NCI-H2171 treated with DMSO at 0.1 percent for 48 hours (cell line): Measurements from ENCODE around the gene RAB22A.

Experiments
- DNase-seq: peaks from one replicate; lab custom pipeline; 2025; lab: John Stamatoyannopoulos, UW

The RAB22A gene

DNA sequence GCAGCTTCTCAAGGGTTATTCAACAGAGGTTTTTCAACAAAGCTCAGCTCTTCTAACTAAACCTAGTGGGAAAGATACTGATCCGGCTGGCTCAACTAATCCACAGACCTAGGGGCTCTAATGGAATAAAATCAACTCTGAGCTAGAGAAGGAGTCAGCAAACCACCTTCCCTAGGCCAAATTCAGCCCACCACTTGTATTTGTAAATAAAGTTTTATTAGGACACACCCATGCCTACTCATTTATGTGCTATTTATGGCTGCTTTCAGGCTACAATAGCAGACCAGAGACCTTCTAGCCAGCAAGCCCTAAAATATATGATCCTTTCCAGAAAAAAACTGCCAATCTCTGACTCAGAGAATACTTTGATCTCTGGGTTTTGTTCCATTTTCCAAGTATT lies 6.0 kb upstream of the RAB22A start:
- DNase-seq = no peak

DNA sequence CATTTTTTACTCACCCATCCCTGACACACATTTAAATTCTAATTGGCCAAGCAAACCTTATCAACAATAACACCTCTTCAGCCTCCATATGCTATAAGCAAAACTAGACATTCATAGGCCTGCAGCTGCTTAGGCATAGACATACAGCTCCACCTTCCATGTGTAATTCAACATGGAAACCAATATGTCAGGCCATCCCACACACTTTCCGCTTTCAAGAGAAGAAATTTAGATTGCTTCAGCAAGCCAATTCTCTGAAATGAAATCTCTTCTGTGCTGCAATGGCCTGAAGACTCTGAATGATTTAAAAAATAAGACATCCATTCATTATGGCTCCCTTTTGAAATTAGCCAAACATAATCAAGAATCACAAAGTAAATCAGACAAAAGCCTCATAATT lies 4.5 kb upstream of the RAB22A start:
- DNase-seq = no peak

DNA sequence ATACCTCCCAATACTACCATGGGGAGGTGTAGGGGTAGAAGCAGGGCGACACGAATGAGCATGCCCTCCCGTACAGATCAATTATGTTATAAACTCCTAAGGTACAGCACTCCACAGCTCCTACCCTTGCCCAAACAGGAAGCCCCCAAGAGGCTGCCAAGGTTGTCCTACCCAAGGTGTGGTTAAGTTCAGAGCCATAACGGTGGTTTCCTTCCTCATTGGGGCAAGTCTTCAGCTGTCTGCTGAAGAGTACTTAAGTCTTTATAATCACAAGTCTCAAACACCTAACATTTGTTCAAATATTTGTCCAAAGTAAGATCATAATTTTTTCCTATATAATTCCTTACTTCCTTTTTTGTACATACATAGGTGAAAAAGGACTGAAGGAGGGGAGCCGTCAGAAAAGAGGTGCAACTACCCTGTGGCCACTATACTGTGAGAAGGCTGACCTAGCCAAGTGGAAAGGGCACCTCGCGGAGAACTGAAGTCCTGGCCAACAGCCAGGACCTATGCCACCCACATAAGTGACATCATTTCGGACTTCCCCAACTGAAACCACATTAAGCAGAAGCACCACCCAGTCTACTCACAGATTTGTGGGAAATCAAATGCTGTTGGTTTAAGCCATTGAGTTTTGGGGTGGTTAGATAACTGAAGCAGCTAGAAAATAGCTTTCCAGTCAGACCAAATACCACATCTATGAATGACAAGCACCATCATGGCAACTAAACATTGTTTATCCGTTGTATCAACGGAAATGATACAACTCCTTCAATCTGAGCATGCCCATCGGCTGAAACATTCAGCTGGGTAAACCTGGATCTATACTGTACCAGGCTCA lies 2.9 kb upstream of the RAB22A start:
- no peak for DNase-seq

DNA sequence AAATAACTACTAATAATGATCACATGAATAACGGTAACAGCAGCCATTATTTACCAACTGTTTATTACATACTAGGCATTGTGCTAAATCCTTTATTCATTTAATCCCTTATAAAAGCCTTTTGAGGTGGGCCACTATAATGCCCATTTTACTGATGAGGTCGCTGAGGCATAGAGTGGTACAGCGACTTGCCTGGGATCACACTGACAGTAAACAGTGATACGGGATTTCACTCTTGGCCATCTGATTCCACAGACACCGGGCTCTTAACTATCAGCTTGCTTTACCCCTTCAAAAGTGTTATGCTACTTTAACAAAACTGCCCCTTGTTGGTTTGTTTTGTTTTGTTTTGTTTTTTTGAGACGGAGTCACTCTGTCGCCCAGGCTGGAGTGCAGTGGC lies 2.2 kb upstream of the RAB22A start:
- DNase-seq = no peak

DNA sequence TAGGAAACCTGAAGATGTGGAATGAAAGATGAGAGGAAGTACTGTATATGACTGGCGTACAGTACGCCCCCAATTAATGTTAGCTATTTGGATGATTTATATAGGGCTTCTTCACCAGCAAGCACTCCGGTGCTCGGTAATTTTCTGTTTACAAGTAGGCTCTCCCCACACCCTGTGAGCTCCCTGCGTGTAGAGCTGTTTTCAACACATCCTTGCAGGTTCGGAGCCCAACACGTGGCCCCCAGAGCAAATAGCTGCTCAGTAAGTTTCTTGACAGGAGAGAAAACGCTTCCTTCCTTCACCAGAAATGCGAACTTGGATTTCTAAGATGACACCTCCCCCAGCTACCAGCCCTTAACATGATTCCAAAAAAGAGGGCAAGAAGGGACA lies 1.2 kb upstream of the RAB22A start:
- DNase-seq = no peak

DNA sequence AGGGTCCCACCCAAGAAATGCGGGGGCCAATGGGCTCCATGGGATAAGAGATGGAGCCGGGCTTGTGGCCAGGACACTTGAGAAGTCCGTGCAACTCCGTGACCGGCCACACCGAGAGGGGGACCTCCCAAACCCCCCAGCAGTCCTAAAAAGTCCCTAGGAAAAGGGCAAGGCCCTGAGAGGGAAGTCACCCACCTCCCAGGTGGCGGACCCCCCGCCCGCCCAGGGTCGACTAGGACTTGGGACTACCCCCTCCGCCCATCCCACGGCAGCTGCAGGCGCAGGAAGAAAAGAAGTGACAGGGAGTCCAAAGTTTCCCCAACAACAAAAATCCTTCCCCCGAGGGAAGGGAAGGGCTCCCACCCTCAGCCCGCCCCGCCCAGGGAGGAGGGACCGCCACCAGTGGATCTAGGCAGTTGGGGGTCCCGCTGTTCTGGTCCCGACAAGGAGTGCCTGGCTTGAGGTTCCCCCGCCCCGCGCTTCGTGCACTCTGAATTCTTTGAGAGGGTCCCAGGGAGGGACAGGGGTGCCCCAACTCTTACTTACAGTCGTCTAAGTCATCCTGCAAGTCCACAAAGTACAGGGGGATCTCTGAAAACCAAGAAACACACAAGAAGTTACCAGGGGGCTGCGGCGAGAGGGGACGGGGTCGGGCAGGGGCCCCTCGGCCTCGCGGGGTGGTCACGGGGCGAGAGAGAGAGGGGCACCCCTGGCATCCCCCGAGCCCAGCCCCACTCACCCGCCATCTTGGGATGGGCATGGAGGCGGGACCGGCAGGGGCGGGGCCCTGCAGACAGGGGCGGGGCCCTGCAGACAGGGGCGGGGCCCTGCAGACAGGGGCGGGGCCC lies 611 bp upstream of the RAB22A start:
- DNase-seq = no peak

DNA sequence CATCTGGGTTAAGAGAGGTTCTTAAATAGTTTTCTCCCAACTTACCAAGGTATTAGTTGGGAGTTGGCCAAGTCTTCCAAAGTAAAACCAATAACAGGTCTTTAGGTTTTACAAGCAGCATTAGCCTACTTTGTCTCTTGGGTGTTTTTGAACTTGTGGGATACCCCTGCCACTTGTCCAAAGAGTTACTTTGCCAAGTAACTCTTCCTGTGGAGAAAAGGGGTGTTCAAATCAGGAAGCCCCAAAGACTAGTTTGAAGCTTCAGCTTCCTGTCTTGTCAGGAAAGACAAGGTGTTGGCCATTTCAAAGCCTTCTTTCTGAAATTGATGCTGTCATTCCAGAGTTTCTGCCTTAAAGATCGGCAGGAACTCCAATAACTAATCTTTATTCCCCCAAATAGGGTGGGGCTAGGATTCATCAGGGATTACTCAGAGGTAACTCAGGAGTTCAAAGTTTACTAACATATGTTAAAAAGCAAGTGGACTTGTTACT lies 822 bp downstream of the RAB22A start:
- DNase-seq = no peak

DNA sequence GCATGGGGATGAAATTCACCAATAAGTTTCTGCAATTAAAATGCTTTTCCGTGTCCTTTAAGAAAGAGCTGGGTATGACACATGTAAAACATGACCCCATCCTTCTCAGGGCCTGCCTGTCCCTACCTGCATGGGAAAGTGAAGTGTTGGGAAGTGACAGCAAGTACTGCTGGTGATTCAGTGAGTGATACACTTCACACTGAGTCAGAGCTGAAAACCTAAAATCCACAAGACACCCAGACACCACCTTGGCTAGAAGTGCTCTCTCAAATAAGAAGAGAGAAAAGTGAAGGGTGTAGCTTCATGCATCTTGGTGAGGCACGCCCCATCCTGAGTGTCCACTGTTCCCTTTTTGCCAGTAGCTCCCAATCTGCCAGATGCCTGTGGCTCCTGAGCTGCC lies 3.3 kb downstream of the RAB22A start:
- DNase-seq = no peak

DNA sequence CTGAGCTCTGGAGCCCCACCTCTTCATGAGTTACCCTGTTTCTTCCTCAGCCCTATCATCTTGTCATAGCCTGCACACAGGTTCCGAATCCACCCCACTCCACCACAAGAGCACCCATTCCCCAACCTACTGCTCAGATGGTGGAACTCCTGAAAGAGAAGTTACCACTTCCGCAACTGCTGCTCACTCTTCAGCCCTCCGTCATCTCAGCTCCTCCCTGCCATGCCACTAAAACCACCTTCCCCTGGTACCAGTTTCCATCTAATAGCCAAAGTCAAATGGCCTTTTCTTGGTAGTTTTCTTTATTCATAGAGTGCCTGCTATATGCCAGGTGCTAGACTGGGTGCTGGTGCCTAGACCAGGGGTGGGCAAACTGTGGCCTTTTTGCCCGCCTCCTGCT lies 3.9 kb downstream of the RAB22A start:
- no peak for DNase-seq

DNA sequence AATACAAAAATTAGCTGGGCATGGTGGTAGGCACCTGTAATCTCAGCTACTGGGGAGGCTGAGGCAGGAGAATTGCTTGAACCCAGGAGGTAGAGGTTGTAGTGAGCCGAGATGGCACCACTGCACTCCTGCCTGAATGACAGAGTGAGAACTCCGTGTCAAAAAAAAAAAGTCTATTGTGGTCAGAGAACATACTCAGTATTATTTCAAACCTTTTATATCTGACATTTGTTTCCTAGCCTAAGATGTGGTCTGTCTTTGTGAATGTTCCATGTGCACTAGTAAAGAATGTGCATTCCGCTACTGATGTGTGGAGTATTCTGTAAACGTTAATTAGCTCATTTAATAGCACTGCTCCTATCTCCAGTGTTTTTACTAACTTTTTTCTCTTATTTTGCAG lies 11.7 kb downstream of the RAB22A start:
- no peak for DNase-seq

DNA sequence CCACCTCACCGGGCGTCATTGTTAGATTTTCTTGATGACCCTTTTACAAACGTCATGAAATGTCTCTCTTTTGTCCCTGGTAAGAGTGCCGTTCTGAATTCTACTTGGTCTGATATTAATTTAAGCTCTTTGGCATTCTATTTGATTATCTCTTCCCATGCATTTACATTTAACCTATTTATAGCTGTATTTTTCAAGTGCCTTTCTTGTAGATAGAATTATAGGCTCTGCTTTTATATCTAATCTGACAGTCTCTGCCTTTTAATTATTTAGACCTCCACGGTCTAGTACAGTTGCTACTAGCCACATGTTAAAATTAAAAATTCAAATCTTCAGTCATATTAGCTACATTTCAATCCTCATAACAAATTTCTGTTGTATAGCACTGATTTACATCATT lies 12.6 kb downstream of the RAB22A start:
- no peak for DNase-seq

DNA sequence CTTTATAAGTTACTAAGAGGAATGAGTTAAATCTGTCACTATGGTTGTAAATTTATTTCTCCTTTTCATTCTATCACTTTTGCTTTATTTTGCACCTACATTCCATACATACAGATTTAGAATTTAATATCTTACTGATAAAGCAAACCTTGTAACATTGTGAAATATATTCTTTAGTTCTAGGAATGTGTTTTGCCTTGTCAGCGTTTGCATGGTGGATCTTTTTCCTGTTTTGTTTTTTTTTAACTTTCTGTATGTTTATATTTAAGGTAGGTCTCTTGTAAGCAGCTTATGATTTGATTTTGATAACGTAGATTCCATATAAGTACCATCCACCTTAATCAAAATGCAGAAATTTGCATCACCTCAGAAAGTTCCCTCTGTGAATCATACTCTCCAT lies 16.4 kb downstream of the RAB22A start:
- no peak for DNase-seq

DNA sequence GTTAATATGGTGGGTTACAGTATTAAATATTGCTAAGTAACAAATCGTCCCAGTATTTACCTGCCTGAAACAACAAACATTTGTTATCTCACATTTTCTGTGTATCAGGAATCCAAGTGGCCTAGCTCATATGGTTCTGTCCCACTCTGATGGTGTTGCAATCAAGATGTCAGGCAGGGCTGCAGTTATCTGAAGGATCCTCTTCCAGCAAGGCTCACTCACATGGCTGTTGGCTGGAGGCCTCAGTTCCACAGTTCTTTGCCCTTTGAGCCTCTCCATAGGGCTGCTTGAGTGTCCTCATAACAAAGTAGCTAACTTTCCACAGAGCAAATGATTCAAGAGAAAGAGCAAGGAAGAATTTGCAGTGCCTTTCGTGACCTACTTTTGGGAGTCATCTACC lies 17.7 kb downstream of the RAB22A start:
- no peak for DNase-seq

DNA sequence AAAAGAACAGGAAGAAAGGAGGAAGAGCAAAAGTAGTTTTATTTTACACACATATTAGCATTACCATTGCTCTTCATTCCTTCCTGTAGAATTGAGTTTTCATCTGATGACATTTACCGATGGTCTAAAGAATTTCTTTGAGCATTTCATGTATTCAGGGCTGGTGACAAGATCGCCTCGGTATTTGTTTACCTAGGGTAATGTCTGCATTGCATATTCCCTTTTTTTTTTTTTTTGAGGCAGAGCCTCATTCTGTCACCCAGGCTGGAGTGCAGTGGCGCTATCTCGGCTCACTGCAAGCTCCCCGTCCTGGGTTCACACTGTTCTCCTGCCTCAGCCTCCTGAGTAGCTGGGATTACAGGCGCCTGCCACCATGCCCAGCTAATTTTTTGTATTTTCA lies 19.3 kb downstream of the RAB22A start:
- no peak for DNase-seq

DNA sequence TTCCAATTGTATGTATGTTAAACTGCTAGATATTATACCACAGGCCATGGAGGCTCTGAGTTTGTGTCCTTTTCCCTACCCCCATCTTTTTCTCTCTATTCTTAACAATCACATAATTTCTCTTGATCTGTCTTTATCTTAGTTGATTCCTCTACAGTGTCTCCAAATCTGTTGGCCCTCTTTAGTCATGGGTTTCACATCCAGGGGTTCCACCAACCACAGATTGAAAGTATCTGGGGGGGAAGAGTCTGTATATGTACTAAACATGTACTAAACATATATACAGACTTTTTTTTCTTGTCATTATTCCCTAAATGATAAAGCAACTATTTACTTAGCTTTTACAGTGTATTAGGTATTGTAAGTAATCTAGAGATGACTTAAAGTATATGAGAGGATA lies 20.2 kb downstream of the RAB22A start:
- DNase-seq = no peak

DNA sequence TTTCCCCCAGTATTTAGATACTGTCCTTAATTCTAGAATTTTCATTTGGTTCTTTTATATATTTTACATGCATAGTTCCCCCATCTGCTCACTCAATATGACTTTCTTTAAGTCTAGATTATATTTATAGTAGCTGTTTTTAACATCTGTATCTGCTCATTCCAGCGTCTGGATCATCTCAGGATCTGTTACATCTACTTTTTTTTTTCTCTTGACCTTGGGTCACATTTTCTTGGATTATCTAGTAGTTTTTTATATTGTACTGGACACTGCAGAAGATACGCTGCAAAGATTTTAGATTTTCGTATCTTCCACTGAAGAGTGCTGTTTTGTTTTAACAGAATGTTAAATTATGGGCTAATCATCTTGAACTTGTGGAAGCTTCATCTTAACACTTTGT lies 20.7 kb downstream of the RAB22A start:
- no peak for DNase-seq

DNA sequence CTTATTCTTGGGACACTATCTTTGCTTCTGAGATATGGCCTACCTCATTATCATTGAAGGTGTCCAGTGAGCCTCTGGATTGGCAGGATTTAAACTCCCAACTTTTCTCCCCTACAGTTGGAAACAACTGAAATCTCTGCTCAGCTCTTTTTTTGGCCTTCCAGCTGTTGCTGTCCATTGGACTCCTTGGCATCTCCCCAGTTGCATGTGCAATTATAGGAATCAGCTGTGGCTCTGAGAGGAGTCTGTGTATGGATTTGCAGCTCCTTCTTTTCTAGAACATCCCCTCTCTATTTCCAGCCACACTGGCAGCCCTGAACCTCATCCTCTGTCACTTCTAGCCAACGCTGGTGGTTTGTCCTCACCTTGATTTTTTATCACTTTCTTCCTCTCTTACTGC lies 21.2 kb downstream of the RAB22A start:
- no peak for DNase-seq

DNA sequence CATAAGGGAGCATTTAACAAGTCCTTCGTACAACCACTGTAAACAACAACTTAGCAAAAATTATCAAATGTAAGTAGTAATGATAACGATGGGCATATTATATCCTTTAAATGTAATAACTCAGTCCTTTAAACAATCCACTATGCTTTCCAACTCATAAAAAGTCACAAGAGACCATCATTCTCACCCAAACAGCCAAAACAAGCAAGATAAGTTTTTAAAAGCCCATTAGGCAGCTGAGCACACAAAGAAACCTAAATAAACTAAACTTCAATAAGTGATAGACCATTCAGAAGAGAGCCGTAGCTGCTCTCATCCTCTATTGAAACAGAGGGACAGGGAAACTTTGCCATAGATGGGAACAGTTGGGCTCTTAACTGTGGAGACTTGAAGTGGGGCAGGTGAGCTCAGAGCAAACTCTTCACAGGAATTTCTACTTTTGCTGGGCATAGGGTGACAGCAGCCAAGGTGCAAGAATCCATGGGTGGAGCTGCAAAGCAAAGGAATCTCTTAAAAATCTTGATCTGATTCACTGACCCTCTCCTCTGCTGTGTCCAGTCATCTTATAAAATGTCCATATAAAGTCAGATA lies 22.5 kb downstream of the RAB22A start:
- no peak for DNase-seq

DNA sequence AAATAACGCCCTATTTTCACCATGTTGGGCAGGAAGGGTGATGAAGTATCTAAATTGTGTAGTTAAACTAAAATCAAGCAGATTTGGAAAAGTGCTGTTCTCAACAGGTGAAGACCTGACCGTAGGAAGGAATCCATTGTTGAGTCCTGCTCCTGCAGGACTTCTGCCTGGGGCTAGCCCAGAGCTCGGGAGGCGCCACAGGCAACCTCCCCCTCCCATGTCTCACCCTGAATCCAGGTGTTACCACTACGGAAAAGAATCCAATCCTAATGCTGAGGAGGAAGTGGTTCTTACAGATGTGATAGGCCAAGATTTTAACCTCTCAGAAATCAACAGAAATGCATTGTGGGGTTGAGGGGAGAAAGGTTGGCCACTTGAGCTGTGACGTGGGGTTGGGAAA lies 30.2 kb downstream of the RAB22A start:
- no peak for DNase-seq

DNA sequence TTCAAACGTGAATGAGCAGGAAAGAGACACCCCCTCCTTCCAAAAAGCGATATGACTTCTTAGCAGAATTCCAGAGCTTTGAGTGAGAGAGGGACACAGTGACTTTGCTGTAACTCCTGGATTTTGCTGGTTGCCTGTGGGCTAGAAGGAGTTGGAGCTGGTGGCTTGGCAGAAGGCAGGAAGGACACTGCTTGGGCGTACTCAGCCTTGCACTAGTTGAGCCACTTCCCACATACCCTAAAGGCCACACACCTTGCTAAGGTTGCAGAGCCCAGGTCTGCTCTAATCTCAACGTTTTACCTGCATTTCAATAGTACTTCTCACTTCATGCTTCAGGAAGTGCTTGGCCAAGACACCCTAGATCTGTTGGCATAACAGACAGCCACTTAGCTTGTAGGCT lies 30.6 kb downstream of the RAB22A start:
- DNase-seq = no peak

DNA sequence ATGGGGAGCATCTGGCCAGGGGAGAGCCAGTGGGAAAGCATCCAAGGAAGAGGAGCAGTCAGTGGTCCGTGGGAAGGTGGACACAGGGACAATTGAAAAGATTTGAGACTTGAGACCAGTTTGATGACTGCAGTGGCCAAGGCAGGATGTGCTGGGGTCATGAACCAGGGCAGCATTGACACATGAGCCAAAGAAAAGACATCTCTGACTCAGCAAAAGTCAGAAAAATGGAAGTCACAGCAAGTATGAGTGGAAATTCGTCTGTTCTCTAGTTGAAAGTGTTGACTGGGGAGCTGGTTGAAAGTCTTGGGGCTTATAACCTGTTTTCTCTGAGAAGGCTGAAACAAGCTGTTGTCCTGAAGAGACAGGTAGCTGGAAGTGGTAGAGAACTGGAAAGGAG lies 31.3 kb downstream of the RAB22A start:
- DNase-seq = no peak

DNA sequence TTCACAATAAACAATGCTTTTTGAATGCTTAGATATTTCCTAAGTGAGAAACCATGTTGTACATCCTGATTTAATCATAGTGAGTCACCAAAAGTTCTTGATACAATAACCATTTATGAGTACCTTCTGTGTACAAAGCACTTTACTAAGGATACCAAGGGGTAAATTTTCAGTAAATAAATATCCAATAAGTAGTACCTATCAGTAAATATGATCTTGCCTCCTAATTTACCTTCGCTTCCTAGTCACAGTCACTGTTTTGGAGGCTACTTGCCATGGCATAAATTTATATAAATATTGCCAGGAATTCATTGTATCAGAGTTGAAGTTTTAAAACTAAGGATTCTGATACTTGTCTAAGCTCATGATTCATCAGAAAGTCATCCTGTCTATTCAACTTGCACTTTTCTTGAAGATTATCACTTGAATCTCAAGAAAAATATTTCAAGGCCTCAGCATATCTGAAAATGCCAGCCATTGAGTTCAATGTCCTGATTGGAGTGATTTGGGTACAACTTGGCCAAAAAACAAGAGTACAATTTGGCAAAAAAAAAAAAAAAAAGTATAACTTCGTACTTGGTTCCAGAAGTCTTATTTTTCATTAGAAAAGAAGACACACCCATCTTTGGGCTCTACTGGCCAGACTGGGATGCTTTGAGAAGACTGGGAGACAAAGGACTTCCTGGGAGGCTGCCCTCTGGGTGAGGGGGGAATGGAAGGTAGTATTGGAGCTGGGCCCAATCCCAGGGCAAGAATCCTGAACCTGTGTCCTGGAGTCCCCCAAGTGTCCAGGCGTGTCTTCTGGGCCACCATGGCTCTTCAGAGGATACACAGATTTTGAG lies 32.8 kb downstream of the RAB22A start:
- DNase-seq = no peak
